WTC11 (cell line): ENCODE results near the gene C20orf144.

Experiments used
- CBFB ChIP-seq: sonication (generic); formaldehyde crosslinking; IDR thresholded peaks from 2 replicates; pipeline ENCODE4 v1.8.1; 2022; ENCODE audit warnings: mild to moderate bottlenecking, low read depth, missing genetic modification reagents
- CTCF ChIP-seq: fragments of 200-600 bp; IDR thresholded peaks from 2 replicates; pipeline ENCODE4 v1.8.0; 2022; ENCODE audit warnings: antibody characterized with exemption
- FOXK1 ChIP-seq: sonication (generic); formaldehyde crosslinking; IDR thresholded peaks from 2 replicates; pipeline ENCODE4 v1.8.0; 2022; ENCODE audit warnings: mild to moderate bottlenecking, moderate library complexity, missing genetic modification reagents
- GABPB1 ChIP-seq: sonication (generic); formaldehyde crosslinking; IDR thresholded peaks from 2 replicates; pipeline ENCODE4 v1.8.1; 2023; ENCODE audit warnings: mild to moderate bottlenecking, missing genetic modification reagents

- TF ChIP-seq CTCF = no peak
- TF ChIP-seq GABPB1 (CRISPR knock-in tag) = no peak
- no peak for TF ChIP-seq FOXK1 (CRISPR knock-in tag)
- no peak for TF ChIP-seq CBFB (CRISPR knock-in tag)
Observed at GRCh38 chr20:33647603-33648395, 14.3 kb upstream of the C20orf144 start.
